Heart left ventricle (tissue), 13 donors: ENCODE data around the gene ACOT12.

ENCODE experiments used
- CTCF ChIP-seq, 12 donors: fragments of 200-600 bp; sonication (generic) in 4 of 12; IDR thresholded peaks; one replicate each; pipeline versions ENCODE4 v1.5.0 to v1.8.0; 2018 to 2022; ENCODE audit warnings: antibody characterized with exemption in 12 of 12, mild to moderate bottlenecking in 5 of 12
- POLR2A ChIP-seq, 2 donors: fragments of 450-650 bp; IDR thresholded peaks; one replicate each; pipeline ENCODE4 v1.6.1; 2017; ENCODE audit warnings: antibody characterized with exemption in 2 of 2, mild to moderate bottlenecking in 2 of 2, moderate library complexity in 2 of 2
- donor health status: ischemic (EF 13 %, LVEDD 7.1; RV severe dilation, severe dysfunction).
- donor health status: DM: no; HTN: yes; CAD: no.
- donor health status: DM: no; HTN: no; CAD: no.
- donor health status: ischemic (EF 25% LVEDD 6.9; RV normal size, moderate dysfunction).
- donor health status: ischemic (EF 25% LVEDD 5.7; RV mildly dilated, moderate dysfunction).
- donor health status: ischemic (EF 35%, LVEDD 5.7; RV mildly dilated, moderate dysfunction).
- donor health status: nonischemic (EF 11% LVEDD 7.7; RV severe dilation, severe dysfunction).
- donor health status: DM: yes; HTN: yes; CAD: no.
- donor health status: PGD.
- donor health status: ischemic (EF 29% LVEDD 5.4; RV normal size, mild dysfunction).
- donor health status: nonischemic (EF 23%, LVEDD 6.1; RV moderate dilation, normal function).

- TF ChIP-seq CTCF (IDR thresholded peaks at IDR 0.05): no peak
- TF ChIP-seq POLR2A (IDR thresholded peaks at IDR 0.05): no peak
These were observed 93.0 kb downstream of the ACOT12 start for GRCh38 chr5:81300921-81301270.
